Mesenchymal stem cell (in vitro differentiated cells and primary cell): ENCODE measurements around the gene ZMAT5.
"Not testable (repeated sequence)": the region's sequence is repeated elsewhere in the genome, so short reads cannot be mapped to it uniquely, and the experiment has no call there.

Experiments used
- DNase-seq: peaks from one replicate; pipeline ENCODE4 v3.0.0-alpha.2; 2013
- H2AFZ ChIP-seq: one replicate; pipeline ENCODE4 v1.6.1; 2013; ENCODE audit warnings: low read depth, mild to moderate bottlenecking, control low read depth, inconsistent platforms, low read length, moderate library complexity
- H2AK5ac ChIP-seq: 2 replicates; pipeline ENCODE4 v1.6.1; 2013; ENCODE audit warnings: low read length, moderate library complexity, mild to moderate bottlenecking, inconsistent platforms; ENCODE audit not compliant: severe bottlenecking
- H2BK120ac ChIP-seq: one replicate; pipeline ENCODE4 v1.6.1; 2013; ENCODE audit warnings: low read depth, mild to moderate bottlenecking, inconsistent platforms, low read length, moderate library complexity
- H2BK12ac ChIP-seq, 2 experiments: one replicate each; pipeline ENCODE4 v1.6.1; 2013; ENCODE audit warnings: inconsistent platforms in 2 of 2, low read length in 2 of 2, mild to moderate bottlenecking in 2 of 2, moderate library complexity in 2 of 2, control low read depth in 1 of 2
- H2BK15ac ChIP-seq: one replicate; pipeline ENCODE4 v1.6.1; 2013; ENCODE audit warnings: mild to moderate bottlenecking, low read depth, inconsistent platforms; ENCODE audit not compliant: poor library complexity, severe bottlenecking
- H2BK5ac ChIP-seq: 2 replicates; pipeline ENCODE4 v1.6.1; 2013; ENCODE audit warnings: low read depth, mild to moderate bottlenecking, low read length, control low read depth, inconsistent platforms; ENCODE audit not compliant: poor library complexity, severe bottlenecking
- H3K14ac ChIP-seq, 2 experiments: one replicate each; pipeline ENCODE4 v1.6.1; 2013; ENCODE audit warnings: inconsistent platforms in 2 of 2, low read length in 2 of 2, control low read depth in 1 of 2, mild to moderate bottlenecking in 1 of 2, moderate library complexity in 1 of 2
- H3K18ac ChIP-seq, 2 experiments: one replicate each; pipeline ENCODE4 v1.6.1; 2013; ENCODE audit warnings: inconsistent platforms in 2 of 2, low read length in 2 of 2, control low read depth in 1 of 2, low read depth in 1 of 2, mild to moderate bottlenecking in 1 of 2
- H3K23ac ChIP-seq, 2 experiments: one replicate each; pipeline ENCODE4 v1.6.1; 2013; ENCODE audit warnings: inconsistent platforms in 2 of 2, low read length in 2 of 2, mild to moderate bottlenecking in 2 of 2, moderate library complexity in 2 of 2, control low read depth in 1 of 2
- H3K27ac ChIP-seq: 2 replicates; pipeline ENCODE4 v1.5.1; 2013; ENCODE audit warnings: mild to moderate bottlenecking, moderate library complexity, low read length, control low read depth, inconsistent platforms; ENCODE audit not compliant: poor library complexity, severe bottlenecking
- H3K27me3 ChIP-seq, 2 experiments: 2 replicates each; pipeline versions ENCODE4 v1.6.1 to v1.7.0; 2013; ENCODE audit warnings: low read length in 2 of 2, mild to moderate bottlenecking in 2 of 2, moderate library complexity in 2 of 2, control low read depth in 1 of 2, inconsistent platforms in 1 of 2; ENCODE audit not compliant: control insufficient read depth in 1 of 2, insufficient read depth in 1 of 2
- H3K36me3 ChIP-seq, 2 experiments: 2 replicates each; pipeline versions ENCODE4 v1.6.1 to v1.7.0; 2013; ENCODE audit warnings: low read length in 2 of 2, control low read depth in 1 of 2, inconsistent platforms in 1 of 2, low read depth in 1 of 2, mild to moderate bottlenecking in 1 of 2; ENCODE audit not compliant: insufficient read depth in 2 of 2, control insufficient read depth in 1 of 2
- H3K4ac ChIP-seq, 2 experiments: one replicate each; pipeline ENCODE4 v1.6.1; 2013; ENCODE audit warnings: inconsistent platforms in 2 of 2, low read length in 2 of 2, mild to moderate bottlenecking in 2 of 2, moderate library complexity in 2 of 2, control low read depth in 1 of 2, low read depth in 1 of 2
- H3K4me1 ChIP-seq: 2 replicates; pipeline ENCODE4 v1.6.1; 2013; ENCODE audit warnings: low read depth, low read length, control low read depth; ENCODE audit not compliant: control insufficient read depth, insufficient read depth
- H3K4me2 ChIP-seq: 2 replicates; pipeline ENCODE4 v1.6.1; 2013; ENCODE audit warnings: low read length, mild to moderate bottlenecking, inconsistent platforms; ENCODE audit not compliant: poor library complexity, severe bottlenecking
- H3K4me3 ChIP-seq, 2 experiments: 2 replicates each; pipeline versions ENCODE4 v1.5.1 to v1.7.0; 2013; ENCODE audit warnings: low read length in 2 of 2, mild to moderate bottlenecking in 2 of 2, control low read depth in 1 of 2, low read depth in 1 of 2; ENCODE audit not compliant: insufficient read depth in 1 of 2
- H3K79me1 ChIP-seq: replicated peaks from 2 replicates; pipeline ENCODE4 v1.6.1; 2013; ENCODE audit warnings: mild to moderate bottlenecking, control low read depth, low read length, inconsistent platforms; ENCODE audit not compliant: poor library complexity, severe bottlenecking
- H3K9ac ChIP-seq: 2 replicates; pipeline ENCODE4 v1.7.0; 2013; ENCODE audit warnings: mild to moderate bottlenecking, low read length, moderate library complexity
- H3K9me3 ChIP-seq: 2 replicates; pipeline ENCODE4 v1.7.0; 2013; ENCODE audit warnings: mild to moderate bottlenecking, low read length; ENCODE audit not compliant: control insufficient read depth
- H4K8ac ChIP-seq: one replicate; pipeline ENCODE4 v1.6.1; 2013; ENCODE audit warnings: inconsistent platforms, mild to moderate bottlenecking, low read length, moderate library complexity
- H4K91ac ChIP-seq: one replicate; pipeline ENCODE4 v1.6.1; 2013; ENCODE audit warnings: mild to moderate bottlenecking, low read length, inconsistent platforms
- WGBS: methylation state at CpG from one replicate; pipeline ENCODE4 v1.1.7; 2013; ENCODE audit warnings: mixed read lengths; 5-methylcytosine and 5-hydroxymethylcytosine counted together

Gene ZMAT5

DNA sequence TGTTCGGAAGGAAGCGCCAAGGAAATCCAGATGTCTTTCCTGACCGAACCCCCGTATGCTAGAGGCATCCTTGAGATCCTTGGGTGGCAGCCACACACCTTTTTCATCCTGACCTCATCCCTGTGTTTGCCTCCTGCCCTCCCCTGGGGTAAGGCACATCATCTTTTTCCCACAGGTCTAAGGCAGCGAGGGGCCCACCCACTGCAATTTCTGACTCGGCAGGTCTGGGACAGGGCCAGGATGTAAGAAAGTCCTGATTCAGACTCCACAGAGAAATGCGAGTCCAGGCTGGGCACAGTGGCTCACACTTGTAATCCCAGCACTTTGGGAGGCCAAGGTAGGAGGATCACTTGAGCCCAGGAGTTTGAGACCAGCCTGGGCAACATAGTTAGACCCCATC lies 10.5 kb downstream of the ZMAT5 start:
- H4K91ac ChIP-seq = no peak overlapping the region
- H3K9me3 ChIP-seq = no peaks in the 10 kb centered on the region
- H3K27me3 ChIP-seq = no peaks in the 10 kb centered on the region
- no peak overlapping the region for H2BK15ac ChIP-seq
- no peak overlapping the region for H2AFZ ChIP-seq
- H2BK5ac ChIP-seq = no peak overlapping the region
- peaks cover 4 to 18% of the 10 kb centered on the region in 2 experiments for H3K36me3 ChIP-seq
- H3K79me1 ChIP-seq = peaks cover 12% of the 10 kb centered on the region
- no peak overlapping the region for H3K4ac ChIP-seq
- H3K4me3 ChIP-seq = no peak overlapping the region
- no peak overlapping the region for H3K18ac ChIP-seq
- 87% methylated on average over 7 of the region's 7 CpGs for WGBS
- no peak overlapping the region for H3K9ac ChIP-seq
- no peak overlapping the region for H3K14ac ChIP-seq
- peaks cover 2% of the 10 kb centered on the region for H3K4me1 ChIP-seq
- DNase-seq = no peak
- no peak overlapping the region for H2BK120ac ChIP-seq
- H4K8ac ChIP-seq = no peak overlapping the region
- H2AK5ac ChIP-seq = no peak overlapping the region
- no peak overlapping the region for H3K4me2 ChIP-seq
- H3K27ac ChIP-seq = no peak overlapping the region
- no peak overlapping the region for H2BK12ac ChIP-seq
- no peak overlapping the region for H3K23ac ChIP-seq

DNA sequence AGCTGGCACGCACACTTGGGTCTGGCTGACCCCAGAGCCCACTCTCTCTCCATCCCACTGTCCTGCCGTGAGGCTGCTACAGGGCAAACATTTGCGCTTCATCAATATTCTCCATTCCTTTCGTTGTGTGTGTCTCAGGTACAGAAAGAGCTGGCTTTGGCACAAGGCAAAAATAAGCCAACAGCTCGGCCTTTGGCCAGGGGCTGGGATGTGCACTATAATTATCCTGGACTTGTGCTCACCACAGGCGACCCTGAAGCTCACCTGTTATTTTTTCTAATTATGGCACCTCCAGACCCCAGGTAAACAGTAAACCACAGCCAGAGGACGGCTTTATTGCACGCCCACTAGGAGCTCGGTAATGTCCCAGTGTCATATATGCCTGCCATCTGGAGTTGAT lies 10.9 kb downstream of the ZMAT5 start:
- Histone ChIP-seq H3K18ac (no peak overlapping the region), H3K4me2 (no peak overlapping the region), H2AK5ac (no peak overlapping the region), H3K14ac (no peak overlapping the region), H2BK12ac (no peak overlapping the region), H3K4me3 (no peak overlapping the region), H3K23ac (no peak overlapping the region), H3K4ac (no peak overlapping the region), H3K9me3 (no peaks in the 10 kb centered on the region), H3K27ac (no peak overlapping the region), H2AFZ (no peak overlapping the region), H3K9ac (no peak overlapping the region), H4K8ac (no peak overlapping the region), H3K27me3 (no peaks in the 10 kb centered on the region), H3K4me1 (peaks cover 2% of the 10 kb centered on the region), H3K36me3 (peaks cover 5 to 18% of the 10 kb centered on the region in 2 experiments), H2BK5ac (no peak overlapping the region), H3K79me1 (peaks cover 12% of the 10 kb centered on the region), H2BK15ac (no peak overlapping the region), H2BK120ac (no peak overlapping the region), H4K91ac (no peak overlapping the region)
- DNase-seq = no peak
- 97% methylated on average over 9 of the region's 9 CpGs for WGBS

DNA sequence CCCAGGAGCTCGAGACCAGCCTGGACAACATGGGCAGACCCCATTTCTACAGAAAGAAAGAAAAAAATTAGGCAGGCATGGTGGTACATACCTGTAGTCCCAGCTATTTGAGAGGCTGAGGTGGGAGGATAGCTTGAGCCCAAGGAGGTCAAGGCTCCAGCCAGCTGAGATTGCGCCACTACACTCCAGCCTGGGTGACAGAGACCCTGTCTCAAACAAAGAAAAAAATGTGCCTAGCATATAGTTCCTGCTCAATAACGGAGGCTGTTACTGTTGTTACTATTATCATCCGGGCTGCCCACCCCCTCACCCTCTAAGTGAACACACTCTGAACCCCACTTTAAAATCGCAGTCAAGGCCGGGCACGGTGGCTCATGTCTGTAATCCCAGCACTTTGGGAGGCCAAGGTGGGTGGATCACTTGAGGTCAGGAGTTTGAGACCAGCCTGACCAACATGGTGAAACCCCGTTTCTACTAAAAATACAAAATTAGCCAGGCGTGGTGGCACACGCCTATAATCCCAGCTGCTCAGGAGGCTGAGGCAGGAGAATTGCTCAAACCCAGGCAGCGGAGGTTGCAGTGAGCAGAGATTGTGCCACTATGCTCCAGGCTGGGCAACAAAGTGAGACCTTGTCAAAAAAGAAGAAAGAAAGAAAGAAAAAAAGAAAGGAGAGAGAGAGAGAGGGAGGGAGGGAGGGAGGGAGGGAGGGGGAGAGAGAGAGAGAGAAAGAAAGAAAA lies 12.0 kb downstream of the ZMAT5 start:
- not testable (repeated sequence) for H3K9ac ChIP-seq, H2BK15ac ChIP-seq, H4K91ac ChIP-seq, H2BK12ac ChIP-seq, DNase-seq, H3K18ac ChIP-seq, H2BK120ac ChIP-seq, H3K4ac ChIP-seq, H2BK5ac ChIP-seq, H3K23ac ChIP-seq, H3K4me3 ChIP-seq, H3K4me2 ChIP-seq, H3K9me3 ChIP-seq, H4K8ac ChIP-seq, H2AK5ac ChIP-seq, H3K27ac ChIP-seq, H3K14ac ChIP-seq, H3K27me3 ChIP-seq, H3K4me1 ChIP-seq, H2AFZ ChIP-seq
- Histone ChIP-seq H3K36me3 (peaks cover 15 to 25% of the 10 kb centered on the region in 2 experiments), H3K79me1 (peaks cover 12% of the 10 kb centered on the region)
- WGBS = 95% methylated on average over 11 of the region's 11 CpGs

DNA sequence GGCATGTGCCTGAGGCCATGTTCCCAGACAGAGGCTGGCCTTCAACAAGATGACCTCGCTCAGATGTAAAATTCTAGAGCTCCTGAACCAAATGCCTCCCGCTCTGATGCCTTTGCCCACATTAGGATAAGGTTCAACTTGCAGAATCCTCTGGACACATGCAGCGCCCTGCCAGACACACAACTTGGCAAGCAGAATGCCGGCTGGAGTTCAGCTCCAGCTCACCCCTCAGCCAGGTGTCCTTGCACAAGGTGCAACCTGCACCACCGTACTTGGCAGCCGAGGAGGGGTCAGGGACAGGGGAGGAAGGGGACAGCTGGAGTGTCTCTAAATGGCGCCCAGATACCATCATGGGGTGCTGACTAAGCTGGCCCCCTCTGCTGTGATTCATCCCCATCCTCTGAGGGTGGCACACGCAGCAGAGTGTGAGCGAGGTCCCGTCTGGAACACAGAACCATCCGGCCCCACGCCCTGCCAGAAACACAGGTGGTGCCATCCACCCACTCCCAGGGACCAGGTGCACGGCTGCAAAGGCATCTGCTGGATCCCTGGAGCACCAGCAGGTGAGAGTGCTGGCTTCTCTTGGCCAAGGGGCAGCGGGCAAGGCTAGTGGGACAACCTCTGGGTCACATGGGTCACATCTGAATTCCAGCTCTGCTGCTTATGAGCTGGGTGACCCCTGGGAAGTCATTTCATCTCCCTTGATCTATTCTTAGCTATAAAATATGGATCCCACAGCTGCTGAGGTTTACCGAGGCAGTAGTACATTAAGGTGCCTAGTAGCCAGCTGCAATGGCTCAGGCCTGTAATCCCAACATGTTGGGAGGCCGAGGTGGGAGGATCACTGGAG lies 12.8 kb downstream of the ZMAT5 start:
- Histone ChIP-seq H2BK15ac (no peak overlapping the region), H2BK120ac (no peak overlapping the region), H3K79me1 (peaks cover 12% of the 10 kb centered on the region), H4K91ac (no peak overlapping the region), H3K27me3 (no peaks in the 10 kb centered on the region), H3K36me3 (peaks cover 18 to 25% of the 10 kb centered on the region in 2 experiments), H2BK5ac (no peak overlapping the region), H3K4ac (no peak overlapping the region), H3K9ac (no peak overlapping the region), H2BK12ac (no peak overlapping the region), H2AFZ (no peak overlapping the region), H3K4me2 (no peak overlapping the region), H3K4me1 (peaks cover 2% of the 10 kb centered on the region), H3K27ac (no peak overlapping the region), H3K4me3 (no peak overlapping the region), H3K9me3 (no peaks in the 10 kb centered on the region), H3K14ac (no peak overlapping the region), H3K23ac (no peak overlapping the region), H3K18ac (no peak overlapping the region), H4K8ac (no peak overlapping the region), H2AK5ac (no peak overlapping the region)
- DNase-seq = no peak
- WGBS = 88% methylated on average over 16 of the region's 16 CpGs
